ENCODE data around the gene ATP5PO.
"Not testable (repeated sequence)": the region's sequence is repeated elsewhere in the genome, so short reads cannot be mapped to it uniquely, and the experiment has no call there.

The ATP5PO gene

DNA sequence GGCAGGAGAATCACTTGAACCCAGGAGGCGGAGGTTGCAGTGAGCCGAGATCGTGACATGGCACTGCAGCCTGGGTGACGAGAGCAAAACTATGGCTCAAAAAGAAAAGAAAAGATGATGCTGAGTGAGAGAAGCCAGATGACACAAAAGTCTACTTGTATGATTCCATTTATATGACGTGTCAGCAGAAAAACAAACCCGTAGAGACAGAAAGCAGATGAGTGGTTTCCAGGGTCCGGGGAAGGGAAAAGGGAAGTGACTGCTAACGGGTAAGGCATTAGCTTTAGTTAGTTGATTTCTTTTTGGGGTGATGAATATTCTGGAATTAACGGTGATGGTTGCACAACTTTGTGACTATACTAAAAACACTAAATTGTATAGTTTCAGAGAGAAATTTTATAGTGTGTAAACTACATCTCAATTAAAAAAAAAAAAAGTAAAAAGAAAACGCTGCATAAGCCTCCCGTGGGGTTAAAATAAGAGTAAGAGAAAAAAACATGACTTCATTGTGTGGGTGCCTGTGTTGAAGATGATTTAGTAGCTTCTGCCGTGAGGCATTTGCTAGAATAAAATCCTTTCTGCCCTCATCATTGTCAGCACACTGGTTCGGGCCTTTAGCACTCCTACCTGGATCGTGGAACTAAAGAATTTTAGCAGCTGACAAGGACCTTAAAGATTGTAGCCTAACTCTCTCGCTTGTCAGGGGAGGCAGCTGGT lies 24.7 kb upstream of the ATP5PO start:
- no peak for DNase-seq

DNA sequence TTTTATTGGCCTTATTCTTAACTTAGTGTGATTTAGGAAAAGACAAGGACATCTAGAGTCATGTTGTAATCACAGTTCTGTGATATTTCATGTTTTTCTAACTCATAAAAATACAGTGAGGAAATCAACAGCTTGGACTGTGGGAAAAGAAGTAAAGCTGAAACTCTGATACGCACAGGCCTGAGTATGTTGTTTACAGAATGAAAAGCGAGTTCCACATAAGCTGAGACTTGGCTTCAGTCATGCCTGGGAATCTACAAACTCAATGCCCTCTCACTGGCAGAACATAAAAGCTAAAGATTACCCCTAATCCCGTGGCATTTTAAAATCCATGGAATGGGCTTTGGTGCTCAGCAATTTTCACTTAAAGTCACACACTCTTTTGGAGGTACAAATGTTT lies 23.6 kb upstream of the ATP5PO start:
- no peak for DNase-seq

DNA sequence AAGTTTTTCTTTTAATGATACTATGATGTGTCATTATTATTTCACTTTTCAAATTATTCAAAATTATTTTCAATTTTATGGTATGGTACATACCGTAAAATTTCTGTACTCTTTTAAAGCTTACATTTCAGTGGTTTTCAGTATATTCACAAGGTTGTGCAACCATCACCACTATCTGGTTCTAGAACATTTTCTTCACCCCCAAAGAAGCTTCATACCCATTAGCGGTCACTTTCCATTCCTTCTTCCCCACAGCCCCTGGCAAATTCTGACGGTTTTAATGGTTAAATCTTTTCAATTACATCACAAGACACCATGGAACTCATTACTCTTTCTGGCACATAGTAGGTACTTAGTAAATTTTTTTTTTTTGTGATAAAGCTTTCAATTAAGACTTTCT lies 22.8 kb upstream of the ATP5PO start:
- no peak for DNase-seq

- DNase-seq = peak in 1 of 2 experiments; percentile 44
Observed at GRCh38 chr21:33937931-33938339, 22.3 kb upstream of the ATP5PO start.

GRCh38 chr21:33937146-33937545 lies 21.5 kb upstream of the ATP5PO start:
- DNase-seq = no peak

GRCh38 chr21:33936301-33937038 lies 20.9 kb upstream of the ATP5PO start:
- no peak for DNase-seq

- no peak for DNase-seq
Observed at GRCh38 chr21:33932731-33933130, 17.1 kb upstream of the ATP5PO start.

- DNase-seq = no peak
Observed at GRCh38 chr21:33931799-33932390, 16.3 kb upstream of the ATP5PO start.

DNA sequence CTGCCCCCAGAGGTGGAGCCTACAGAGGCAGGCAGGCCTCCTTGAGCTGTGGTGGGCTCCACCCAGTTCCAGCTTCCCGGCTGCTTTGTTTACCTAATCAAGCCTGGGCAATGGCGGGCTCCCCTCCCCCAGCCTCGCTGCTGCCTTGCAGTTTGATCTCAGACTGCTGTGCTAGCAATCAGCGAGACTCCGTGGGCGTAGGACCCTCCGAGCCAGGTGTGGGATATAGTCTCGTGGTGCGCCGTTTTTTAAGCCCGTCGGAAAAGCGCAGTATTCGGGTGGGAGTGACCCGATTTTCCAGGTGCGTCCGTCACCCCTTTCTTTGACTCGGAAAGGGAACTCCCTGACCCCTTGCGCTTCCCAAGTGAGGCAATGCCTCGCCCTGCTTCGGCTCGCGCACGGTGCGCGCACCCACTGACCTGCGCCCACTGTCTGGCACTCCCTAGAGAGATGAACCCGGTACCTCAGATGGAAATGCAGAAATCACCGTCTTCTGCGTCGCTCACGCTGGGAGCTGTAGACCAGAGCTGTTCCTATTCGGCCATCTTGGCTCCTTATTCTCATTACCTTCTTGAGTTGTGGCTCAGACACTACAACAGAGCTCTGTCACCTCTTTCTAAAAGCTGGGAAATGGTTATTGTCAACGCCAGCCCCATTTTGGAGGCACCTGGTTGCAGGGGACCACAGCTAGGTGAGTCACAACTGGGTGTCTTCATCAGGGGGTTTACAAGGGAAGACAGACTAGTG lies 15.6 kb upstream of the ATP5PO start:
- peak; percentile 57 to 67 for DNase-seq

DNA sequence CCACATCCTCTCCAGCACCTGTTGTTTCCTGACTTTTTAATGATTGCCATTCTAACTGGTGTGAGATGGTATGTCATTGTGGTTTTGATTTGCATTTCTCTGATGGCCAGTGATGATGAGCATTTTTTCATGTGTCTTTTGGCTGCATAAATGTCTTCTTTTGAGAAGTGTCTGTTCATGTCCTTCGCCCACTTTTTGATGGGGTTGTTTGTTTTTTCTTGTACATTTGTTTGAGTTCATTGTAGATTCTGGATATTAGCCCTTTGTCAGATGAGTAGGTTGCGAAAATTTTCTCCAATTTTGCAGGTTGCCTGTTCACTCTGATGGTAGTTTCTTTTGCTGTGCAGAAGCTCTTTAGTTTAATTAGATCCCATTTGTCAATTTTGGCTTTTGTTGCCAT lies 10.6 kb upstream of the ATP5PO start:
- DNase-seq = not testable (repeated sequence)

GRCh38 chr21:33924766-33925100 lies 9.1 kb upstream of the ATP5PO start:
- DNase-seq = no peak

DNA sequence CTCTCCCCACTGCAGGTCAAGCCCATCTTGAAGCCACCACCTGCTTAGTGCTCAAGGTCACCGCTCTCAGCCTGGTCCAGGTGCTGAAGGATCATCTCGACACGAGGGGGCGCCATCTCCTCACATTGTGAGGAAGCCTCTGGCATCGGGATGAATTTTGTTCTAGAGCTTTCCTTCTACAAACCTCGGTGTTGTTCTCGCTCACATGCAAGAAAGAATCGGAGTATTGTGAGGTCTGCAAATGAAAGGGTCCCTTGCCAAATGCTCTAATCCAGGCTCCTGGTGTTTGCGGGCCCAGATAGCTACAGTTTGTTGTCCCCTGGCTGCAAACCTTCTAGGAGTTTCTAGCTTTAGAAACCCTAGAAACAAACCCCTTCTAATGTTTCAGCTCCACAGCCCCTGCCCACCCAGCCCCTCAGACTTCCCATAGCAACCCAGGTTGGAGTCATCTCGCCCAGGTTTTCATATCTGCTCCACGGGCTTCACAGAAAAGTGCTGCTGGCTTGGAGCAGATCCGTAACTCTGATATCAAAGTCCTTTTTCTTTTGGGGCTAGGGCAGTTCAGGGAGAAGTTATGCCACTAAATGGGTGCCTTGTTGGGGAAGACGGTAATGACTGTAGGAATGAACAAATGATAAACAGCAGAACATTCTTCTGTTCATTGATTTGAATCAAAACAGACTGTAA lies 8.6 kb upstream of the ATP5PO start:
- DNase-seq = peak; percentile 95

DNA sequence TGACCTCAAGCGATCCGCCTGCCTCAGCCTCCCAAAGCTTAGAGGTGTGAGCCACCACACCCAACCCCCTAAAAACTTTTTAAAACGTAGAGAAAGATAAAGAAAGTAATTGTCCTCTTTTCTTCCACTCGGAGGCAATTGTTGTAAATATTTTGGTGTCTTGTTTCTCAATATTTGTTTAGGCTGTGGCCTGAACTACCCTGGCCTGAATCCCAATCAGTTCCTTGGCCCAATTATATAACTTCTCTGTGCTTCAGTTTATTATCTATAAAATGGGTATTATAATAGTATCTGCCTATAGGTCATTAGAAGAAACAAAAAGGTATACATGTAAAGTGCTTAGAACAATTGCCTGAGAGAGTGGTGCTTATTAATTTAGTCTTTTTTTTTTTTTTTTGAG lies 1.8 kb upstream of the ATP5PO start:
- DNase-seq = no peak

- DNase-seq = no peak
Observed at GRCh38 chr21:33916200-33916567, 580 bp upstream of the ATP5PO start.

GRCh38 chr21:33914188-33914587 lies 1.4 kb downstream of the ATP5PO start:
- no peak for DNase-seq

- DNase-seq = no peak
Observed at GRCh38 chr21:33909756-33910155, 5.8 kb downstream of the ATP5PO start.

DNA sequence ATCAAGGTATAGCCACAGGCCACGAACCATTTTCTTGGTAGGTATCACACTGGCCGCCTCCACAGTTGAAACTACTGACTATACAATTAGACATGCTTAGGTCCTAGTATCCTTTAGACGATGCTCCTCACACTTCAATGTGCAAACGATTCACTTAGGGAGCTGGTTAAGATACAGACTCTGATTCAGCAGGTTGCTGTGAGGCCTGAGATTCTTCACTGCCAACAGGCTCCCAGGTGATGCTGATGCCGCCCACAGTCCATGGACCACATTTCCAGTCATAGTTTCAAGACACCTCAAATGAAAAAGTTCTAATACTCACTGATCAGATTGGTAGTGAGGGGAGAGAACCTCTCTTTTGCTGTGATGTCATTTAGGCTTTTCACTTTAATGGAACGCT lies 6.8 kb downstream of the ATP5PO start:
- DNase-seq = peak; percentile 61 to 62

DNA sequence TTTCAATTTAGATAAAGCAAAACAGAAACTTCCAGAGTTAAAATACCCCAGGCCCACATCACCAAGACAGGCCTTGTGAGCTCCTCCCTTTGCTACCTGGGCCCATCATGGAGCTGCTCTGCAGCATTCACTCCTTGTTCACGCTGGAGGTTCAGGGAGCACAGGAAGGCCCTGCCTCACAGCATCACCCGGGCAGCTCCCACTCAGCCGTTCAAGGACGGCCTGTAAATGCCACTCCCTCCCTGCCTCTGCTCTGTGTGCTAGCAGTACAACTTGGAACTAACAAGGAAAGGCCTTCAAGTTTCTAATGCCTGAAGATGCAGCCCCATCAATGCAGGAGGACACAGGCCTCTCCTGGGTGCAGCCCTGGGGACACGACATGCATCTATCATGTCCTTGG lies 11.6 kb downstream of the ATP5PO start:
- DNase-seq = no peak

DNA sequence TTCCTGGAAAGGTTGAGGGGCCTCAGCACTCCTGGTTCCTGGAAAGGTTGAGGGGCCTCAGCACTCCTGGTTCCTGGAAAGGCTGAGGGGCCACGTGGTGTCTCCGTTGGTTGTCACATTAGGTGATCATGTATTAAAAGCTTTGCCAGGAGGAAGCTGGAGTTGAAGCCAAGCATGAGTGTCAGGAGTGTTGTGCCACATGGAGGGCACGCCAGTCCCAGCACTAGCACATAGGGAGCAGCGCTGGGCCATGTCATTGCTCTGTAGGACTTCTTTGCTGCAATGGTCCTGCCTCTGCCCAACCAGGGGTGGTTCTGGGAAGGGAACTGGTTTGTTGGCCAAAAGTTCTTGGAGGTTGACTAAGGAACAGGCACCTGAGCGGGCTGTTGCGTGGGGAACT lies 13.3 kb downstream of the ATP5PO start:
- no peak for DNase-seq

GRCh38 chr21:33901412-33902288 lies 14.0 kb downstream of the ATP5PO start:
- DNase-seq = no peak

GRCh38 chr21:33899199-33899598 lies 16.4 kb downstream of the ATP5PO start:
- no peak for DNase-seq

- DNase-seq = no peak
Observed at GRCh38 chr21:33898586-33898985, 17.0 kb downstream of the ATP5PO start.
